ENCODE data around the gene MYO1H.
A peak's percentile ranks its signal among the peaks of the same experiment; 100 is the strongest.
"Not testable (repeated sequence)": the region's sequence is repeated elsewhere in the genome, so short reads cannot be mapped to it uniquely, and the experiment has no call there.

MYO1H gene

GRCh38 chr12:109421355-109422087 is 73.8 kb downstream of the MYO1H start:
- no peak for DNase-seq

GRCh38 chr12:109422251-109422650 is 74.6 kb downstream of the MYO1H start:
- no peak for DNase-seq

- DNase-seq: no peak
Observed at GRCh38 chr12:109423392-109423791, 75.7 kb downstream of the MYO1H start.

- peak; percentile 75 for DNase-seq
Observed at GRCh38 chr12:109428037-109428629, 80.4 kb downstream of the MYO1H start.

- DNase-seq: not testable (repeated sequence)
Observed at GRCh38 chr12:109428804-109429203, 81.1 kb downstream of the MYO1H start.

- no peak for DNase-seq
Observed at GRCh38 chr12:109430244-109430643, 82.5 kb downstream of the MYO1H start.

- no peak for DNase-seq
Observed at GRCh38 chr12:109432431-109432830, 84.7 kb downstream of the MYO1H start.

- DNase-seq: peak; percentile 70
Observed at GRCh38 chr12:109432842-109433304, 85.2 kb downstream of the MYO1H start.

GRCh38 chr12:109433618-109434017 is 85.9 kb downstream of the MYO1H start:
- DNase-seq: no peak

GRCh38 chr12:109434582-109434981 is 86.9 kb downstream of the MYO1H start:
- DNase-seq: no peak

- DNase-seq: no peak
Observed at GRCh38 chr12:109435428-109436187, 87.9 kb downstream of the MYO1H start.

- DNase-seq: no peak
Observed at GRCh38 chr12:109436188-109436560, 88.5 kb downstream of the MYO1H start.

GRCh38 chr12:109439181-109439580 is 91.5 kb downstream of the MYO1H start:
- no peak for DNase-seq

- not testable (repeated sequence) for DNase-seq
Observed at GRCh38 chr12:109439951-109440350, 92.3 kb downstream of the MYO1H start.

GRCh38 chr12:109440851-109441490 is 93.3 kb downstream of the MYO1H start:
- no peak for DNase-seq

GRCh38 chr12:109443794-109444193 is 96.1 kb downstream of the MYO1H start:
- no peak for DNase-seq

- no peak for DNase-seq
Observed at GRCh38 chr12:109444259-109444658, 96.6 kb downstream of the MYO1H start.

- DNase-seq: no peak
Observed at GRCh38 chr12:109445191-109445609, 97.5 kb downstream of the MYO1H start.

GRCh38 chr12:109446869-109447268 is 99.2 kb downstream of the MYO1H start:
- no peak for DNase-seq

GRCh38 chr12:109447482-109447881 is 99.8 kb downstream of the MYO1H start:
- no peak for DNase-seq

GRCh38 chr12:109448272-109448671 is 100.6 kb downstream of the MYO1H start:
- no peak for DNase-seq

GRCh38 chr12:109448707-109449390 is 101.1 kb downstream of the MYO1H start:
- DNase-seq: no peak
